ENCODE results near the gene ZSWIM6. TPM values are rescaled to one million over a fixed set of nuclear protein-coding genes. Genes with fewer than 3 reads are reported as not detected.

Gene ZSWIM6
- total RNA-seq, 4 donors from 2014 or later, result 9.2 to 15.3 (median 11.9) TPM

DNA sequence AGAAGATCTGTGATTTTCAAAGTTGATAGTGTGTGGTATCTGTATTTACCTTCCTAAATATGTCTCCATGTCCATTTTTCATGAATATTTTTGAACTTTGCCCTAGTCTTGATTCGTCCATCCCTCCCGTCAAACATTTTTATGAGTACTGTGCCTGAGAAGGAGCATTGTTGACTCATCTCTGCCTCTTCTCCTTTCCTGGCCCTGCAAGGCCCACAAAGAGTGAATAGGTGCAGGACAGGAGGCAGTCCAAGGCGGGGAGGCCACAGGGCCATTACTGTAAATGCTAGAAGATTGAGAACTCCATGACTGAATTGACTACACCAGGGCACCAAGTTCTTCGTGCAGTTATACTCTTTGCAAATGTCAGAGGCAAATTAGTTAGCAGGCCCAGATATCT, 200.9 kb downstream of the ZSWIM6 start:
- TF ChIP-seq CTCF (IDR thresholded peaks at IDR 0.05; ENCODE audit: low read depth), result no peak

DNA sequence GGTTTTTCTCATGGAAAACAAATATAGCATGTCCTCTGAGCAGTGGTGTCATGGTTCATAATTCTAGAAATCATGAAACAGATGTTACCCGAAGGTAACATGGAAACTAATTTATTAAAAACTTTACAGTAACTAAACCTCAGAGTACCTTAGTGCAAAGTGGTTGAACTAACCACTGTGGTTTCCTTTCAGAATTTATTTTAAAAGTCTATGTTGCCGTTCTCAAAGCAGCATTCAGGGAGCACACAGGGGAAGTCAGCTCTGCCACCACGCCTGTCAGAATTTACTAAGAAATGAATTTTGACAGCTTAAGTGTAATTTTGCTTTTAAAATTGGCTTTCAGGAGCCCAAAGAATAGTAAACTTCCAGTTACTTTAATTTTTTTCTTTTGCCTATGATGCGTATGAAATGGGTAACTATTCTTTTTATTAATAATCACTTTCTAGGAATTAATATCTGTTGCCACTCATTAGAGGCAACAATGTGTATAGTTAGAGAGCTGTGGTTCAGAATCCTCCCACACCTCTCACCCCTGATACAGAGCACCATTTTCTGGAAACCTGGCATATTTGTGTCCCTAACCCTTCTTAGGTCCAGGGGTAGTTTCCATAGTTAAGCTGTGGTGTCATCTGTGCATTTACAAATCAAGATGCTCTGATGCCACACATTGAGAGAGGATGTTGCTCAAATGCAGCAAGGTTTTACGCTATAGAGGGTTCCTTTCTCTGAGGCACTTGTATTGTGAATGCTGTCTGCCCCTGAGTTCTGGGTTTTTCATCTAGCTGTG, 202.6 kb downstream of the ZSWIM6 start:
- no peak for TF ChIP-seq CTCF (IDR thresholded peaks at IDR 0.05; ENCODE audit: low read depth)

- no peak for TF ChIP-seq CTCF (IDR thresholded peaks at IDR 0.05; ENCODE audit: low read depth)
Measured at GRCh38 chr5:61535828-61536227, 203.8 kb downstream of the ZSWIM6 start.

GRCh38 chr5:61536922-61537321, 204.9 kb downstream of the ZSWIM6 start:
- TF ChIP-seq CTCF (IDR thresholded peaks at IDR 0.05; ENCODE audit: low read depth), result no peak

- no peak for TF ChIP-seq CTCF (IDR thresholded peaks at IDR 0.05; ENCODE audit: low read depth)
Measured at GRCh38 chr5:61538722-61539501, 206.9 kb downstream of the ZSWIM6 start.

DNA sequence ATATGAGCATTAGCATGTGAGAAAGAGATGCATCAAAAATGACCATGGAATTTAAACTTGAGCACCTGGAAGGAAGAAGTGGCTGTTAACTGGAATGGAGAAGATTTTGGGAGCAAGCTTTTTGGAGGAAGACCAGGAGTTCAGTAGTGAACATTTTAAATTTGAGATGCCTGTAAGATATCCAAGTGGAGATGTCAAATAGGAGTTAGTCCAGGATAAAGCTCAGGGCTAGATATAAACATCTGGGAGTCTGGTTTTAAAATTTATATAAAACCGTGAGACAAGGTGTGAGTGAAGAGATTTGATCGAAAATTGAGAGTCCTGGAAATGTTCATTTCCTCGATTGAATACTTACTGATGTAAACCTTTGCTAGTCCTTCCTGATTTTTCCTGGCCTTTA, 217.5 kb downstream of the ZSWIM6 start:
- TF ChIP-seq CTCF (IDR thresholded peaks at IDR 0.05; ENCODE audit: low read depth), result no peak

- no peak for TF ChIP-seq CTCF (IDR thresholded peaks at IDR 0.05; ENCODE audit: low read depth)
Measured at GRCh38 chr5:61551637-61552313, 219.7 kb downstream of the ZSWIM6 start.
